Activated CD4-positive, CD25-positive, alpha-beta regulatory T cell treated with anti-CD3 and anti-CD28 coated beads, Interleukin-2, amount 50 U/mL, for 24 hours (primary cell): ENCODE results near the gene TUSC2.

ENCODE experiments used
- ATAC-seq, 2 donors: fragments of 150-1000 bp; cut with Tn5 transposase; one replicate each; pipeline ENCODE4 v1.10.0; 2021; ENCODE audit warnings: mild to moderate bottlenecking in 1 of 2, moderate library complexity in 1 of 2

Gene TUSC2

DNA sequence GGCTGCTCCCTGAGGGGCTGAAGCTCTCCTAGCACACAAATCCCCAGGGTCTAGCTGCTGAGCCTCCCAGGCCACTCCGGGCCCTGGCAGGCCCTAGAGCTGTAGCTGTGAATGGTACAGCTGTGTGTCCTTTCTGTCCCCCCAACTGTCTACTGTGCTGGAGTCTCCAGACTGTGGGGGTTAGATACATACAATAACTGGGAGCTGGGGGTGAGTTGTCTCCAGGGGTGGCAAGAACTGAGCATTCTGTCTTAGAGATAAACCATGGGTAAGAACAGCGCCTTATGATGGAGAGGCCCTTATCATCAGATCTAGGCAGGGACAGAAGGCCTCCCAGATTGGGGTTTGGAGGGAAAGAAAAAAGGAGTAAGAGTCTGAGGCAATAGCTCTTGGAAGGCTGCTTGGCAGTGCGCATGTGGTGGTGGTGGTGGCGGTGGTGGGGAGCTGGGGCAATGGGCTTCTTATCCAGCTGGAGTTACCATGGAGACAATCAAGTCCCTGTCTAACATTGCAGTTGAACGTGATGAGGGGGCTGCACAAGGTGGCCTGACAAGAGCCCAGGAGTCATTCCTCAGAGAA is 26.3 kb upstream of the TUSC2 start:
- ATAC-seq: no peak

DNA sequence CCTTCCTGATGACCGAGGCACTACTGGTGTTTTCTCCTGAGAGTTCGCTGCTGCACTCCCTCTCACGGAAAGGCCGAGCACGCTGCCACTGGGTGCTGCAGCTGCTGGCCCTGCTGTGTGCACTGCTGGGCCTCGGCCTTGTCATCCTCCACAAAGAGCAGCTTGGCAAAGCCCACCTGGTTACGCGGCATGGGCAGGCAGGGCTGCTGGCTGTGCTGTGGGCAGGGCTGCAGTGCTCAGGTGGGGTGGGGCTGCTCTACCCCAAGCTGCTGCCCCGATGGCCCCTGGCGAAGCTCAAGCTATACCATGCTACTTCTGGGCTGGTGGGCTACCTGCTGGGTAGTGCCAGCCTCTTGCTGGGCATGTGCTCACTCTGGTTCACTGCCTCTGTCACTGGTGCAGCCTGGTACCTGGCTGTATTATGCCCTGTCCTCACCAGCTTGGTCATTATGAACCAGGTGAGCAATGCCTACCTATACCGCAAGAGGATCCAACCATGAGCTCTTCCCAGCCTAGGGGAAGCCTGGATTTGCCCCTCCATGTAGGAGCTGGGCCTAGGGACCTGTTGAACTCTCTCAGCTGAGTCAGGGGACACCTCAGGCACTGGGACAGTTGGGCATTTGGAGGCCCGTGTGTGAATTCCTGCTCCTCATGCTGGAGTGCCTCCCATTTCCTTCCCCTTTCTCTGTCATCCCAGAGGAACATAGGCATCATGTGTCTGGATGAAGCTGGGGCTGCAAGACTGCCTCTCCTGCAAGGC is 25.4 kb upstream of the TUSC2 start:
- ATAC-seq: no peak

DNA sequence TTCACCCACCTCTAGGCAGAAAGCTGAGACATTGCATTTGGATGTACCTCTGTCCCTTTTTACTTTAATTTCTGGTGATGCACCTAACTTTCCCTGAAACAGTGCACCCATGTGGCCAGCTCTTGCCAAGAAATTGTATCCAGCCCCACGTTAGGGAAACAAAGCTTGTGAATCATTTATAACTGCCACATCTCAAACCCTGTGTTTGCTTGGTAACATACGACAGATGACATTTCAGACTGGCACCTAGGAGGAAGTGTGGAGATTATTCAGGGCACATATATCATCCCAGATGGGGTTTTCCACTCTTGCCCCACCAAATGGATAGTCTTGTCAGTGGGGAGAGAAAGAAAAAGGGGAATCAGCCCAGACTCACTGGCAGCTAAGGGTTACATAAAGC is 24.8 kb upstream of the TUSC2 start:
- ATAC-seq: no peak

DNA sequence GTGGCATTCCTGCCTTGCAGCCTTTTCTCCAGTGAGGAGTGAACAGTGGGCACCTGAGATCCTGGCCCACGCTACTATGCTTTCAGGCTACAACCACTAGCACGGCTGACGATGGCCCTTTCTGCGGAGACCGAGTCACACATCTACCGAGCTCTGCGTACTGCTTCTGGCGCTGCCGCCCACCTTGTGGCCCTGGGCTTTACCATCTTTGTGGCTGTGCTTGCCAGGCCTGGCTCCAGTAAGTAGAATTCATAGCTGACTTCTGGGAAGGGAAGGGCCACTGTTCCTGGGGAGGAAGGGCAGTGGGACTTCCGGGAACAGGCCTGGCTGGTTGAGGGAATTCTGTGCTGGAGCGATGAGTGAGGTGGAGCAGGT is 23.3 kb upstream of the TUSC2 start:
- ATAC-seq: no peak

DNA sequence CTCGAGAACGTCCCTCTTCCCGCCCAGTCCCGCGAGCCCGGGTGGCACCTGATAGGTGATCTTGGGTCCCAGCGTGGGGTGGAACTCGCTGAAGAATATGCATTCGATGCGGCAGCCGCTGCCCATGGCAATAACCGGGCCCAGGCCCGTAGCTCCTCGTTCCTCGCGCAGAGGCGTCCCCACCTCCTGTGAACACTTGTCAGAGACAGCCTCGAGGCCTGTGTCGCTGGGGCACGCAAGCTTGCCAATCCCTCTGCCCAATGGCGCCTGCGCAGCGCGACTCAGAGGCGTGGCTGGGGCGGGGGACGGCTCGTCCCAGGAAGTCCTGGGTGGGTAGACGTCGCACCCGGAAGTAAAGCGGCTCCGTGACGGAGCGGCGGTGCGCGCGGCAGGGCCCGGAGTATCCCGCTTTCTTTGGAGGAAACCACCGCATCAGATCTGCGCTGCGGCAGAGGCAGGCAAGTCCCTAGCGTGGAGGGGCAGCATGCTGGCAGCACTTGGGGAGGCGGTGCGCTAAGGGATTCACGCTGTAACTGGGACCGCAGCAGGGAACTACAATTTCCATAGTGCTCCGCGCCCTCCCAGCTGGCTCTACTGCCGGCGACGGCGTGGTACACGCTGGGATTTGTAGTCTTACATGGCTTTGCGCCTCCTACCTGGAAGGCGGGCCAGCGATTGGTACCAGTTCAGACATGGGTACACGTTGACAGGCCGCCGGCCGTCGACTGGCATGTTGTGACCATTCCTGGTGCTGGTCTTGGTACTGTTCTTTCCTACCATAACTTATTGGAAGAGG is 22.7 kb upstream of the TUSC2 start, which contains the start of the genes CYB561D2 and NPRL2:
CYB561D2 (plus strand) TSS at position 336 of the 796 bp plus-strand sequence. CDS start 572 bp downstream, outside the sequence.
NPRL2 (minus strand) TSS at position 249 of the 796 bp plus-strand sequence; CDS start at position 126, 123 bp downstream.
- ATAC-seq: peak; percentile 89 to 90

DNA sequence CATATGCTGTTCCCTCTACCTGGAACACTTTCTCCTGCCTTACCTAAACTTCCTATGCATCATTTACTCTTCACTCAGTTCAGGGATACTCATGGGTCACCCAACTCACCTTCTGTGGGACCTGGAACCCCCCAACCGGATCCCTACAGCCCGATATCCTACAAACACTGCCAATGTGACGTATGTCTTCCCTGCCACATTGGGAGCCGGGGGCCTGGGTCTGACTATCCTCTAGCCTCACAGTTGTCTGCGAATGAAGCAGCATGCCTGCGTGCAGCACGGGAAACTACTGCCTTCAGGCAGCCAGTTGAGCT is 22.1 kb upstream of the TUSC2 start:
- ATAC-seq: no peak

DNA sequence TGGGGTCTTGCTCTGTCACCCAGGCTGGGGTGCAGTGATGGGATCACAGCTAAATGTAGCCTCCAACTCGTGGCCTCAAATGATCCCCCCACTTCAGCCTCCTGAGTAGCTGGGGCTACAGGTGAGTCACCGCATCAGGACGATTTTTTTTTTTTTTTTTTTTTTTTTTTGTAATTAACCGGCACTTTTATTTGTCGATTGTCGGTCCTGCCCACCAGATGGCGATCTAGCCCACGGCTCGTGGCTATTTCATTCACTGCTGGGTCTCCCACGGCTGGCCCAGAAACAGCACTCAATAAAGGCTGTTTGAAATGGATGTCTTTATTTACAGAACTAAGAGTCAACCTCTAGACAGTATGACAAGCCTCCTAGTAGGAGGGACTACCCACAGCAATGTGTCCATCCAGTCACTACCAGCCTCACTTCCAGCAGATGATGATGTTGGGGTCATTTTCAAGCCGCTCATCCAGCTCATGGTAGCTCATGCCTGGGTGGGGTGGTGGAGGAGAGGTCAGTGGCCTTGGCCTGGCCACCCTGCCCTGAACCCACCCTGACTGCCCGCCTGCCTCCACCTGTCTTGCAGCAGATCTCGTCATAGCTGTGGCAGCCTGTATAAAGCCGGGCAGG is 19.3 kb upstream of the TUSC2 start:
- peak; percentile 6 to 10 for ATAC-seq

DNA sequence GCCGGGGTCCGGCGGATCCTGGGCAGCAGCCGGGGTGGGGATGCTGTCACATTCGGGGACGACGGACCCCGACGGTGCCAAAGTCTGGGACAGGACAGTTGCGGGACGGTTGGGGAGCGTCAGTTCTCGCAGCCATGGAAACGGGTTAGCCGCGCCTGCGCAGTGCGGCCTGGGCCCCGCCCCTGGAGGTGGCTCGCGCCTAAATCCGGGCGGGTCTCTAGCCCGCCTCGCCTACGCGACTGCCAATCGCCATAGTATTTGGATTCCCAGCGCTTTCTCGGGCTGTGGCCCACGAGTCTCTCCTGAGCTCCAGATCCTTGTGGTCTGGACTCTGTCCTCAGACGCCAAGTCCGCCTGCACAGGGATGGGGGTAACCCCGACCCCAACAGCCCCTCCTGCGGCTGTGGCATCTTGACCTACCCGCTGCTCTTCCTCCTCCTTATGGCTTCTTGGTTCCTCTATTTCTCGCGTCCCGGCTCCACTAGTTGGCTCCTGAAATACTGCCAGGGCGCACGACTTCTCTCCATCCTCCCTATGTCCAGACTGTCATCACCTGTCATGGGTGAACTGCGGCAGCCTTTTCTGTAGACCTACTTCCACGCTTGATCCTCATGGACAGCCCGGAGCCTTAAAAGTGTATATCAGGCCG is 17.7 kb upstream of the TUSC2 start, which contains the start of gene ZMYND10:
ZMYND10 (minus strand) TSS at position 147 of the 649 bp plus-strand sequence. CDS start 153 bp downstream, outside the sequence.
- ATAC-seq: peak; percentile 12 to 29

DNA sequence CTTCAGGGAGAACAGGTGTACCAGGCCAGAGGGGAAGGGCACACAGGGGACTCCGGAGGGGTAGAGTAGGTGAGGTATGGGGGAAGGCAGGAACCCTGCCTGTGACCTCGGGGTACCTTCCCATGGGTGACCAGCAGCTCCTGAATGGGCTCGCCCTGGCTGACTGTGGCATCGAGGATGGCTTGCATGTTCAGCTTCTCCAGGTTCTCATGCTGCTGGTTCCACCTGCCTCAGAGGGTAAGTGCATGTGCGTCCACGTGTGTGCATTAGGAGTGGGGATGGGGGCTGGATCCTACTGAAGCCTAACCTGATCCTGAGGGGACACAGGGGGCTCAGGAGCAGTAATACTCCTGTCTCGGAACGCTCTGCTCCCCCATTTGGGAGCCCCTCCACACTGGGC is 17.0 kb upstream of the TUSC2 start:
- ATAC-seq: no peak

DNA sequence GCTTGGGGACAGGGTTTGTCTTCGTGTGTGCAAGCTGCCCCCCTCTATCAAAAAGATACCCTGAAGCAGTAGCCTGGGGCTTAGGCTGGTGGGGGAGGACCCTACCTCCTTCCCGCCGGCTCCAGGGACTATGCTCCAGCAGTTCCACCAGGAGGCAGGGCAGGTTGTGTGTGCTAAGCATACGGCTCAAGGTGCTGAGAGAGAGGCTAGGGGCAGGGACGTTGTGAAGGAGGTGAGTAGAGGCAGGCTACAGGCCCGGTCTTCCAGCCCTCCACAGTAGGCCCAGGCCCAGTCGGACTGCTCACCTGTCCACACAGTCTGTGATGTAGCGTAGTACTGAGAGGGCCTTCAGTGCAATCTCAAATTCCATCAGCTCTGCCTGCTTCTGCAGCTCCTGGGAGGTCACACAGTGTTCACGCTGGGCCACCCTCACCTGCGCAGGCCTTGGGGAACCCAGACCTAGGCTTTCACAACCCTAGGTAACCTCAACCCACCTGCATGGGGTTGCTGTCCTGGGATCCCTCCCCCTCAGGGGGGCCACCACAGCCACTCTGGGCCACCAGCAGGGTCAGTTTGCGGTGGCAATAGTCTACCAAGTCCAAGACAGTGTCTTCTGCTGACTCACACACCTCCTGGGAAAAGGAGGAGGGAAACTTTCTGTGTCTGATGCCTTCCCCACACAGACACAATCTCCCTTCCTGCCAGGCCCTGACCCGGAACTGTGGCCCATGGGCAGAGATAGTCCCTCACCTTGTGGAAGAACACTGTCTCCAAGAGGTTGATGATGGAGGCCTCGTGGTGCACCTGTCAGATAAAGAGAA is 15.0 kb upstream of the TUSC2 start:
- no peak for ATAC-seq

DNA sequence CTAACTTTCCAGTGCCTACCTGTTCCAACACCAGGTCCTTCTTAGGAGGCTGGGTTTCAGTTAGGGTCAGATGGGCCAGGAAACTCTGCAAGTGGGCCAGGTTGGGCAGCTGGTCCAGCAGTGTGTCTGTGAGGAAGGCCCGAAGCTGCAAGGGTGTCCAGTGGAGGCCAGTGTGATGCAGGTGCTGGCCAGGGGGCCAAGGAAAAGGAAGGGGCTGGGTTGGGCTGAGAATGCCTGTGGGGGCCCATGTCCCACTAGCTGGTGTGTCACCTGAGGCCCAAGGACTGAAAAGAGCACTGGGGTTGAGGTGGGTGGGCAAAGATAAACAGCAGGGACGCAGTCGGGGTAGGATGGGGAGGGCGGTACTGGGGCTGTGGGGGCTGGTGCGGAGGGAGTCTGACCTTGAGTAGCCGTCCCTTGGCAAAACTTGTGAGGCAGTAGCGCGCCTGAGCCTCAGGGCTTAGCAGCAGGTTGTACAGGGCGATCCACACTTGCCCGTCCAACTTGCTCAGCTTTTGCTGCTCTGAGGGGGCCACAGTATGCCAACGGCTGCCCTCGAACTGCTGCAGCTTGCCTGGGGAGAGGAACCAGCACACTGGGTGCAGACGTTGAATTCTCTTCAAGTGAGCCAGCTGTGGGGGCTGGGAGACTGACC is 14.1 kb upstream of the TUSC2 start:
- ATAC-seq: no peak

DNA sequence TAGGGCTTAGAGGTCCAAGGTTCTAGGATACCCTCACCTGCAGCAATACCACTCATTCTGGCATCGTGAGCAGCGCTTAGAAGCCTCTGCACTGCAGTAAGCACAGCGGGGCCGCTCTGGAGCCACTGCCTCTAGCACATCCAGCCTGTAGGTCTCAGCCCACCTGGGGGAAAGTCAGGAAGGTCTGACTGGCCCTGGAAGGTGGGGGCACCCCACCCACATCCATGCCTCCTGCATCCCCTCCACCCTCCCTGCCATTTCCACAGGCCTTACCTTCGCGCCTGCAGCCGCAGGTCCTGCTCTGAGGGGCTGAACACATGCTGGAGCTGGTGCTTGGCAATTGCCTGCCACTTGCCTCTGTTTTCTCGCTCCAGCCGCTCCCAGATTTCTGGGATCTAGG is 13.5 kb upstream of the TUSC2 start:
- ATAC-seq: no peak

DNA sequence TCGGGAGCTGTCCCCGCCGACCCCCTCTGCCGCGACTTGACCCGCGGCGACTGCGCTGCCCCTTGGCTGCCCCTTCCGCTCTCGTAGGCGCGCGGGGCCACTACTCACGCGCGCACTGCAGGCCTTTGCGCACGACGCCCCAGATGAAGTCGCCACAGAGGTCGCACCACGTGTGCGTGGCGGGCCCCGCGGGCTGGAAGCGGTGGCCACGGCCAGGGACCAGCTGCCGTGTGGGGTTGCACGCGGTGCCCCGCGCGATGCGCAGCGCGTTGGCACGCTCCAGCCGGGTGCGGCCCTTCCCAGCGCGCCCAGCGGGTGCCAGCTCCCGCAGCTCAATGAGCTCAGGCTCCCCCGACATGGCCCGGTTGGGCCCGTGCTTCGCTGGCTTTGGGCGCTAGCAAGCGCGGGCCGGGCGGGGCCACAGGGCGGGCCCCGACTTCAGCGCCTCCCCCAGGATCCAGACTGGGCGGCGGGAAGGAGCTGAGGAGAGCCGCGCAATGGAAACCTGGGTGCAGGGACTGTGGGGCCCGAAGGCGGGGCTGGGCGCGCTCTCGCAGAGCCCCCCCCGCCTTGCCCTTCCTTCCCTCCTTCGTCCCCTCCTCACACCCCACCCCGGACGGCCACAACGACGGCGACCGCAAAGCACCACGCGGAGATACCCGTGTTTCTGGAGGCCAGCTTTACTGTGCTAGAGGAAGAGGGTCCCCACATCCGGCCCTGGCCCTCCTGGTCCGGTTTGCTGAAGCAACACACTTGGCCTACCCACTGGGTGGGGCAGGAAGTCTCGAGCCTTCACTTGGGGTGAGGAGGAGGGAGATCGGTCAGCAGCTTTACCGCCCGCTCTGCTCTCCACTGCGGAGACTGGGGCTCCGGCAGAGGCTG is 12.7 kb upstream of the TUSC2 start, which contains the start of gene RASSF1:
RASSF1 (minus strand) TSS at position 389 of the 882 bp plus-strand sequence; CDS start at position 358, 31 bp downstream.
- peak; percentile 12 to 17 for ATAC-seq

DNA sequence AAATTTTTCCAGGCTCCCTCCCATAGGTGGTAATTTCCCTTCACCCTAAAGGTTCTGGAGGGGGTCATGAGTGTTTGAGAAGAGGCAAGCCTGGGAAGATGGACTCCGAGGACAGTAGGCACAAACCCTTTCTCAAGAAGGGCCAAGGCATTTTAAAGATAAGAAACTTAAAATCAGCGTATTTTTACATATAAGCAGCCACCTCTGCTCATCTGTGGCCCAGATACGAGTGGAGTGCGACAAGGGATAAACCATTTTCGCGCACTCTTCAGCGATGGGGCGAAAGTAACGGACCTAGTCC is 12.1 kb upstream of the TUSC2 start:
- no peak for ATAC-seq

DNA sequence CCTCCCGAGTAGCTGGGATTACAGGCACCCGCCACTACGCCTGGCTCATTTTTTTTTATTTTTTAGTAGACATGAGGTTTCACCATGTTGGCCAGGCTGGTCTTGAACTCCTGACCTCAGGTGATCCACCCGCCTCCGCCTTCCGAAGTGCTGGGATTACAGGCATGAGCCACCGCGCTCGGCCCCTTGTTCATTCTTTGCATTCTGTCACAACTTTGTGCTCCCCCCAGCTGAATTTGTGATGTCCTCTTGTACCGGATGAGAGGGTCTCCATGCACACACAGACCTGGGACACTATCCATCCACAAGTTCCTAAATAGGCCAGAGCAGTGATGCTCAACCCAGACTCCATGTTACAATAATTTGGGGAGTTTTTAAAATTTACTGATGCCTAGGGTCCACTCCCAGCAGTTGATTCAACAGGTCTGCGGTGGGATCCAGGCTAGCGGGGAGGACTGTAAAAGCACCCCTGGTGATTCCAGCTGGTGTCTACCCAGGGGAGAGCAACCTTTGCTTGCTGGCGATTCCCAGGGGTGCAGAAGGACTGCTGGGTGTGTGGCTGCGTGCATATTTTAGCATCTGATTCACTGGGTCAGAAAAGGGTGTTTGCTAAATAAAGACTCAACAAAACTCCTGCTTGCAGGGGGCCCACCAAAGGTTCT is 11.6 kb upstream of the TUSC2 start:
- no peak for ATAC-seq

DNA sequence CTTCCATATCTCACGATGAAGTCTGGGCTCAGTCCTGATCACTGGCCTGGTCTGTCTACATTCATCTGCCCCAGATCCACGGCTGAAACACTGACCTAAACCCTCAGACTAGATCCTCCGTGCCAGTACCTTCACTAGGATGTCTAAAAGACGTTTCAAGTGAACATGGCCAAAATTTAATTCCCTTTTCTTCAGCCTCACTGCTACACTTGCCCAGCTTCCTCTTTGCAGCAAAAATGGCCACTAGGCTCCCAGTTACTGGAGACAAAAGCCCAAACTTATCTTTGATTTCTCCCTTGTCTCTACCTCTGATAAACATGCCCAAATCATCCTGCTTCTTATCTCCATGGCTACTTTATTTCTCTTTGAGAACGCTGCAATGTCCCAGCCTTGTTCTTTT is 10.9 kb upstream of the TUSC2 start:
- no peak for ATAC-seq

DNA sequence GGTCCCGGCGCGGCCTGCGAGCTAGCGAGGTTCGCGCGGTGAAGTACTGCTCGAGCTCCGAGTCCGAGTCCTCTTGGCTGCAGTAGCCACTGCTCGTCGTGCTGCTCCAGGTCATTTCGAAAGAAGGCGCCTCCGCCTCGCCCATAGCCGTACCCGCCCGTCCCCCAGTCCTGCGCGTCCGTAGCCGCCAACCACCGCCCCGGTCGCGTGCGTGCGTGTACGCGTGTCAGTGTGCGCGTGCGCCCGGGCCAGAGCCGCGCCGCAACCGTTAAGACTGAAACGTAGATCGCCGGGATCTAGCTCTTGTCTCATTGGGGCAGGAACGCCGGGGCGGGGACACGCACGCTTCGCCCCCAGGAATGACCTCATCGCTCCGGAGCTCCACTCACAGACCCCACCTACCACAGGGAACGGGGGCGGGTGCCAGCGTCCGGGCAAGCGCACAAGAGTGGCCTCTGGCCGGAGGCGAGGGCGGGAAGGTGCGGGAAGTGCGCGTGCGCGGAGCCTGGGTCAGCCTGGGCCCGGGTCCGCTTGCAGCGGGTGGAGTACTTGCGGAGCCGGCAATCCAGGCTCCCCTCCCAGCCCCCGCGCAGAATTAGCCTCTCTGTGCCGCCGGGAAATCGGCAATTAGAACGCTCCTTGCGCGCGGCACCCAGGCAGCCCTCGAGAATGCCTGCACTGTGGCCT is 9.3 kb upstream of the TUSC2 start:
- ATAC-seq: peak; percentile 83 to 84

DNA sequence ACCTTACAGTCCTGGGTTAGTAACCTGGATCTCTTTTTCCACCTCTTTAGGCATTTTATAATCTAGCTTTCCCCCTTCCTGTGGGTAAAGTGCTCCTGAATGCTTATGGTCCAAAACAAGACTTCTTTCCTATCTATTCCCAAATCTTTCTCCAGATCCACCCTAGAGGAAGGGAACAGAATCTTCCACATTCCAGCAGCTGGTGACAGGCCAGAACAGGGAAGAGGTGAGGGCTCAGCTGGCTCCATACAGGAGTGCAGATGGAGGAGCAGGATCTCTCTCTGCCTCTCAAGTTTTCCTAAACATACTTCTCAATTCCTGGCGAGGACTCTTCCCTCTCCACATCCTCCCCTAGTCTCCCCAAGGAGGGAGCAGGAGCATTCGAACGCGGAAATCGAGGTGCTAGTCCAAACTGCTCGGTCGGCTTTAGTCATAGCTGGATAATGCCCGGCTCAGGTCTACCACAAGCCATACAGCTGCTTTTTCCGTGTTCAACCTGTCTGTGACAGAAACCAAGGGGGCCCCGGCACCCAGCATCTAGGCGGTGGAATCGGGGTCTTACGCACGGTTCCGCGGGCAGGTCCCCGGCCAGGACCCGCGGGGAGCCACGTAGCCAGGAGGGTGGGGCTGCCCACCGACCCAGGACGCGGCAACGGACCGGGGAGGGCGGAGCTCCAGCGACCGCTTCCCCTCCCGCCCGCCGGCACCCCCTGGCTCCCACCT is 8.6 kb upstream of the TUSC2 start:
- peak; percentile 34 to 36 for ATAC-seq
